Endodermal cell (in vitro differentiated cells): ENCODE data around the gene NFE2L1. TPM values are rescaled to one million over a fixed set of nuclear protein-coding genes. Genes with fewer than 3 reads are reported as not detected.

Experiments
- DNase-seq: peaks from one replicate; pipeline ENCODE4 v3.0.0-alpha.2; 2017
- H3K27ac ChIP-seq: 2 replicates; pipeline ENCODE4 v1.5.1; 2013; ENCODE audit warnings: mild to moderate bottlenecking, low read depth, low read length, moderate library complexity
- H3K27me3 ChIP-seq: 2 replicates; pipeline ENCODE4 v1.6.1; 2013; ENCODE audit warnings: mild to moderate bottlenecking, low read length, moderate library complexity; ENCODE audit not compliant: insufficient read depth, control insufficient read depth, poor library complexity, severe bottlenecking
- H3K36me3 ChIP-seq: 2 replicates; pipeline ENCODE4 v1.7.0; 2013; ENCODE audit warnings: mild to moderate bottlenecking, low read length, moderate library complexity; ENCODE audit not compliant: control insufficient read depth, insufficient read depth
- H3K4me1 ChIP-seq: one replicate; pipeline ENCODE4 v1.7.0; 2013; ENCODE audit warnings: low read length; ENCODE audit not compliant: control insufficient read depth, insufficient read depth
- H3K4me3 ChIP-seq: 2 replicates; pipeline ENCODE4 v1.5.1; 2013; ENCODE audit warnings: mild to moderate bottlenecking, low read length, moderate library complexity
- H3K9ac ChIP-seq: 2 replicates; pipeline ENCODE4 v1.6.1; 2013; ENCODE audit warnings: mild to moderate bottlenecking, low read length, moderate library complexity; ENCODE audit not compliant: poor library complexity, severe bottlenecking; ENCODE audit errors: extremely low read depth
- H3K9me3 ChIP-seq: 2 replicates; pipeline ENCODE4 v1.6.1; 2013; ENCODE audit warnings: mild to moderate bottlenecking, low read length, moderate library complexity; ENCODE audit not compliant: control insufficient read depth
- H3K27ac Mint-ChIP-seq: 2 replicates; pipeline ENCODE4 v1.8.0; 2020; ENCODE audit warnings: mixed read lengths
- H3K27me3 Mint-ChIP-seq: 2 replicates; pipeline ENCODE4 v1.8.0; 2021; ENCODE audit warnings: mild to moderate bottlenecking, mixed read lengths; ENCODE audit not compliant: insufficient read depth
- H3K36me3 Mint-ChIP-seq: 2 replicates; pipeline ENCODE4 v1.8.0; 2020; ENCODE audit warnings: low read depth, mixed read lengths
- H3K4me1 Mint-ChIP-seq: 2 replicates; pipeline ENCODE4 v1.8.0; 2020; ENCODE audit warnings: mixed read lengths
- H3K4me3 Mint-ChIP-seq: 2 replicates; pipeline ENCODE4 v1.8.0; 2020; ENCODE audit warnings: mild to moderate bottlenecking, moderate library complexity, mixed read lengths
- H3K9me3 Mint-ChIP-seq: 2 replicates; pipeline ENCODE4 v1.8.0; 2020; ENCODE audit warnings: mild to moderate bottlenecking, mixed read lengths
- WGBS, 2 experiments: methylation state at CpG; one replicate each; pipeline versions ENCODE4 v1.1.5 to v1.1.7; 2013; ENCODE audit warnings: missing lambda C conversion rate in 2 of 2, mixed read lengths in 1 of 2; ENCODE audit not compliant: insufficient coverage in 1 of 2, insufficient read length in 1 of 2; 5-methylcytosine and 5-hydroxymethylcytosine counted together
- total RNA-seq, 2 donors: library from RNA; stranded (reverse); fragmentation: NEBNext Ultra II Directional in 1 of 2; extraction: Animal tissue kit (Norgen Biotek cat#: 25700) in 1 of 2; gene quantifications; 2 replicates in 1 of 2; 3 replicates in 1 of 2; pipeline ENCODE4 v1.2.1, GENCODE V29; 2021
- TF ChIP-seq, protein P1 (sequence below): fragments of 200-600 bp; sonication (generic); conservative IDR thresholded peaks from 2 replicates; pipeline ENCODE4 v1.5.0; 2021; ENCODE audit warnings: antibody characterized with exemption, mild to moderate bottlenecking

NFE2L1 gene
- total RNA-seq, 2 donors from 2014 or later, result 122 to 135 TPM

DNA sequence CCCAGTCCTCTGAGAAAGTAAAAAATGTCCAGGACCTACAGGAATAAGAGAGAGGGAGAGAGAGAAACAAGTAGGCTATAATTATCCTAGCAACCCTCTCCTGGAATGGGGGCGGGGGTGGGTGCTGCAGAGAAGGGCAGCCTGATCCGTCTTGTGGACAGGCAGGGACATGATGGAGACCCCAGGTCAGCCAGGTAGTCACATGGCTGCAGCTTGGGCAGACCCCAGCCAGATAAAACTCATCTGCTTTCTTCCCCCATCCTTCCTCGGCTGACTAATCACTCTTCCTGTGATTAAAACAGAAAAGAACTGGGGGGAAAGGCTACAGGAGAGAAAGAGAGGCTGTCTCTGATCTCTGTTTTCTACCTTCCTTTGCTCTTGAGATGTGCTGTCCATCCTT is 43.2 kb upstream of the NFE2L1 start:
- Mint-ChIP-seq H3K27ac (no peak overlapping the region), H3K36me3 (no peaks in the 10 kb centered on the region), H3K27me3 (peaks cover 5% of the 10 kb centered on the region), H3K9me3 (no peaks in the 10 kb centered on the region), H3K4me1 (peaks cover 30% of the 10 kb centered on the region), H3K4me3 (no peak overlapping the region)
- Histone ChIP-seq H3K27ac (peak overlapping the region; percentile 96), H3K4me3 (no peak overlapping the region), H3K9ac (no peak overlapping the region), H3K36me3 (no peaks in the 10 kb centered on the region), H3K4me1 (peaks cover 12% of the 10 kb centered on the region), H3K9me3 (no peaks in the 10 kb centered on the region), H3K27me3 (no peaks in the 10 kb centered on the region)
- TF ChIP-seq, protein P1, sequence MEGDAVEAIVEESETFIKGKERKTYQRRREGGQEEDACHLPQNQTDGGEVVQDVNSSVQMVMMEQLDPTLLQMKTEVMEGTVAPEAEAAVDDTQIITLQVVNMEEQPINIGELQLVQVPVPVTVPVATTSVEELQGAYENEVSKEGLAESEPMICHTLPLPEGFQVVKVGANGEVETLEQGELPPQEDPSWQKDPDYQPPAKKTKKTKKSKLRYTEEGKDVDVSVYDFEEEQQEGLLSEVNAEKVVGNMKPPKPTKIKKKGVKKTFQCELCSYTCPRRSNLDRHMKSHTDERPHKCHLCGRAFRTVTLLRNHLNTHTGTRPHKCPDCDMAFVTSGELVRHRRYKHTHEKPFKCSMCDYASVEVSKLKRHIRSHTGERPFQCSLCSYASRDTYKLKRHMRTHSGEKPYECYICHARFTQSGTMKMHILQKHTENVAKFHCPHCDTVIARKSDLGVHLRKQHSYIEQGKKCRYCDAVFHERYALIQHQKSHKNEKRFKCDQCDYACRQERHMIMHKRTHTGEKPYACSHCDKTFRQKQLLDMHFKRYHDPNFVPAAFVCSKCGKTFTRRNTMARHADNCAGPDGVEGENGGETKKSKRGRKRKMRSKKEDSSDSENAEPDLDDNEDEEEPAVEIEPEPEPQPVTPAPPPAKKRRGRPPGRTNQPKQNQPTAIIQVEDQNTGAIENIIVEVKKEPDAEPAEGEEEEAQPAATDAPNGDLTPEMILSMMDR, result no peak
- 84% methylated on average over 3 of the region's 3 CpGs; no CpG with 5 or more reads in 1 of the 2 experiments for WGBS, 2 experiments
- DNase-seq, result no peak

DNA sequence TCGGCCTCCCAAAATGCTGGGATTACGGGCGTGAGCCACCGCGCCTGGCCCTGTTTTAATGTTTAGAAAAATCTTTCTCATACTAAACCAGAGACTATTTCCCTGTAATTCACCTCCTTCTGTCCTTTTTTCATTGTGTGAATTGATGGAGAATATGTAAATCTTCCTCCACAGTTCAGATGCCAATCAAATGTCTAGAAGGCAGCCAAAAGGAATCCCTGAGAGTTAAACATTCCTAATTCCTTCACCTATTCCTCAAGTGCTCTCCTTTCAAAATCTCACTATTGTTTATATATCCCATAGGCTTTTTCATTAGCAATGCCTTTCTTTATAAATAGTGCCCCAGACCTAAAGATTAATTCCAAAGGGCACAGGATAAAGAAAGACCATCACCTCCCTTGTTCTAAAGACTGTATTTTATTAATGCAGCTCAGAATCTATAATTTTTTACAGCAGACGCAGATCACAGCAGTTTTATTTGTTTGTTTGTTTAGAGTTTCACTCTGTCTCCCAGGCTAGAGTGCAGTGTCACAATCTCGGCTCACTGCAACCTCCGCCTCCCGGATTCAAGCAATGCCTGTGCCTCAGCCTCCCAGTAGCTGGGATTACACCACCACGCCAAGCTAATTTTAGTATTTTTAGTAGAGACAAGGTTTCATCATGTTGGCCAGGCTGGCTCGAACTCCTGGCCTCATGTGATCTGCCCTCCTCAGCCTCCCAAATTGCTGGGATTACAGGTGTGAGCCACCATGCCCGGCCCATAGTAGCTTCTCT is 41.0 kb upstream of the NFE2L1 start:
- peaks cover 9% of the 10 kb centered on the region for H3K27me3 Mint-ChIP-seq
- WGBS, 2 experiments, result 90 to 96% methylated on average over 6 to 11 of the region's 12 CpGs
- no peak overlapping the region for H3K27ac Mint-ChIP-seq
- H3K9me3 Mint-ChIP-seq, result no peaks in the 10 kb centered on the region
- peaks cover 27% of the 10 kb centered on the region for H3K4me1 Mint-ChIP-seq
- no peak for DNase-seq
- no peak overlapping the region for H3K4me3 ChIP-seq
- TF ChIP-seq, protein P1, result no peak
- H3K27ac ChIP-seq, result peak overlapping the region; percentile 50
- no peak overlapping the region for H3K9ac ChIP-seq
- H3K4me1 ChIP-seq, result peaks cover 16% of the 10 kb centered on the region
- H3K9me3 ChIP-seq, result no peaks in the 10 kb centered on the region
- no peaks in the 10 kb centered on the region for H3K36me3 Mint-ChIP-seq
- peaks cover 7% of the 10 kb centered on the region for H3K27me3 ChIP-seq
- no peak overlapping the region for H3K4me3 Mint-ChIP-seq
- no peaks in the 10 kb centered on the region for H3K36me3 ChIP-seq

DNA sequence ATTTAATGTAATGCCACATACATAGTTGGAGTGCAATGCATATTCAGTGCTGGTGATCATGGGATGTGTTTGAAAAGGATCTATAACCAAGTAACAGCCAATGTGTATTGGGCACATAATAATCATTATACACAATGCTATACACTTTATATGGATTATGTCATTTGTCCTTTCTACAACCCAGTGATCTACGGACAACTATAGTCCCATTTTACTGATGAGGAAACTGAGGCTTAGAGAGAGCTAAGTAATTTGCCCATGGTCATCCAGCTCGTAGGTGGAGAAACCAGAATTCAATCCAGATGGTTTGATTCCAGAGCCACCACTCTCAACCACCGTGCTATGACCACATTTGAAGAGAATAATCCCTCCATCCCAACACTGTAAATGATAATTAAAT is 38.0 kb upstream of the NFE2L1 start:
- no peaks in the 10 kb centered on the region for H3K36me3 Mint-ChIP-seq
- peaks cover 39% of the 10 kb centered on the region for H3K27me3 Mint-ChIP-seq
- H3K9me3 Mint-ChIP-seq, result no peaks in the 10 kb centered on the region
- H3K36me3 ChIP-seq, result no peaks in the 10 kb centered on the region
- no peak overlapping the region for H3K9ac ChIP-seq
- no peaks in the 10 kb centered on the region for H3K4me1 Mint-ChIP-seq
- peaks cover 4% of the 10 kb centered on the region for H3K4me1 ChIP-seq
- H3K4me3 ChIP-seq, result no peak overlapping the region
- 98 to 100% methylated on average over 1 to 3 of the region's 3 CpGs for WGBS, 2 experiments
- no peak overlapping the region for H3K27ac Mint-ChIP-seq
- TF ChIP-seq, protein P1, result no peak
- H3K27me3 ChIP-seq, result peaks cover 26% of the 10 kb centered on the region
- no peak for DNase-seq
- no peak overlapping the region for H3K4me3 Mint-ChIP-seq
- H3K27ac ChIP-seq, result no peak overlapping the region
- H3K9me3 ChIP-seq, result no peaks in the 10 kb centered on the region
